NT2/D1 (cell line): ENCODE data around the gene MAPK10.

Experiments used
- SUZ12 ChIP-seq: IDR thresholded peaks from 2 replicates; pipeline ENCODE4 v1.6.1; 2011; ENCODE audit not compliant: insufficient read length, insufficient read depth; ENCODE audit errors: extremely low read depth
- YY1 ChIP-seq: IDR thresholded peaks from 2 replicates; pipeline ENCODE4 v1.6.1; 2011; ENCODE audit not compliant: insufficient read length, insufficient read depth
- ZNF274 ChIP-seq: IDR thresholded peaks from 2 replicates; pipeline ENCODE4 v1.6.1; 2011; ENCODE audit warnings: mild to moderate bottlenecking, low read depth, low read length

- TF ChIP-seq SUZ12 = no peak
- no peak for TF ChIP-seq YY1
- TF ChIP-seq ZNF274 = no peak
These were observed 230.3 kb downstream of the MAPK10 start for GRCh38 chr4:86129546-86129945.
